IPS-18a (cell line): ENCODE measurements around the gene RCAN2.

ENCODE experiments used
- H3K27ac ChIP-seq: one replicate; pipeline ENCODE4 v1.5.1; 2013; ENCODE audit warnings: low read length
- H3K27me3 ChIP-seq: one replicate; pipeline ENCODE4 v1.6.1; 2013; ENCODE audit warnings: mild to moderate bottlenecking, low read length; ENCODE audit not compliant: control insufficient read depth, insufficient read depth
- H3K36me3 ChIP-seq: one replicate; pipeline ENCODE4 v1.6.1; 2013; ENCODE audit warnings: low read depth, low read length; ENCODE audit not compliant: control insufficient read depth
- H3K4me1 ChIP-seq: one replicate; pipeline ENCODE4 v1.6.1; 2013; ENCODE audit warnings: low read depth, low read length; ENCODE audit not compliant: control insufficient read depth
- H3K4me3 ChIP-seq: one replicate; pipeline ENCODE4 v1.5.1; 2013; ENCODE audit warnings: low read length
- H3K9ac ChIP-seq: one replicate; pipeline ENCODE4 v1.6.1; 2013; ENCODE audit warnings: mild to moderate bottlenecking, low read length, moderate library complexity
- H3K9me3 ChIP-seq: one replicate; pipeline ENCODE4 v1.6.1; 2013; ENCODE audit warnings: low read depth, low read length; ENCODE audit not compliant: control insufficient read depth

RCAN2 gene

GRCh38 chr6:46236752-46237151, 254.5 kb downstream of the RCAN2 start:
- H3K36me3 ChIP-seq, result no peaks in the 10 kb centered on the region
- H3K9ac ChIP-seq, result no peak overlapping the region
- no peaks in the 10 kb centered on the region for H3K9me3 ChIP-seq
- no peaks in the 10 kb centered on the region for H3K4me1 ChIP-seq
- H3K4me3 ChIP-seq, result no peak overlapping the region
- H3K27me3 ChIP-seq, result no peaks in the 10 kb centered on the region
- H3K27ac ChIP-seq, result no peak overlapping the region

GRCh38 chr6:46235242-46235641, 256.0 kb downstream of the RCAN2 start:
- H3K9ac ChIP-seq, result no peak overlapping the region
- H3K4me1 ChIP-seq, result no peaks in the 10 kb centered on the region
- no peaks in the 10 kb centered on the region for H3K36me3 ChIP-seq
- no peak overlapping the region for H3K4me3 ChIP-seq
- H3K9me3 ChIP-seq, result no peaks in the 10 kb centered on the region
- no peaks in the 10 kb centered on the region for H3K27me3 ChIP-seq
- H3K27ac ChIP-seq, result no peak overlapping the region

- Histone ChIP-seq H3K36me3 (no peaks in the 10 kb centered on the region), H3K9ac (no peak overlapping the region), H3K9me3 (no peaks in the 10 kb centered on the region), H3K4me3 (no peak overlapping the region), H3K4me1 (no peaks in the 10 kb centered on the region), H3K27ac (no peak overlapping the region), H3K27me3 (no peaks in the 10 kb centered on the region)
These were observed 256.5 kb downstream of the RCAN2 start for GRCh38 chr6:46234700-46235099.

GRCh38 chr6:46234156-46234556, 257.1 kb downstream of the RCAN2 start:
- no peak overlapping the region for H3K9ac ChIP-seq
- no peak overlapping the region for H3K4me3 ChIP-seq
- no peaks in the 10 kb centered on the region for H3K36me3 ChIP-seq
- no peaks in the 10 kb centered on the region for H3K9me3 ChIP-seq
- H3K27me3 ChIP-seq, result no peaks in the 10 kb centered on the region
- no peak overlapping the region for H3K27ac ChIP-seq
- no peaks in the 10 kb centered on the region for H3K4me1 ChIP-seq

GRCh38 chr6:46233129-46233528, 258.1 kb downstream of the RCAN2 start:
- no peaks in the 10 kb centered on the region for H3K36me3 ChIP-seq
- H3K27me3 ChIP-seq, result no peaks in the 10 kb centered on the region
- H3K4me1 ChIP-seq, result no peaks in the 10 kb centered on the region
- H3K9me3 ChIP-seq, result no peaks in the 10 kb centered on the region
- no peak overlapping the region for H3K4me3 ChIP-seq
- H3K27ac ChIP-seq, result no peak overlapping the region
- H3K9ac ChIP-seq, result no peak overlapping the region

- H3K27me3 ChIP-seq, result no peaks in the 10 kb centered on the region
- no peaks in the 10 kb centered on the region for H3K4me1 ChIP-seq
- no peak overlapping the region for H3K27ac ChIP-seq
- H3K9ac ChIP-seq, result no peak overlapping the region
- no peaks in the 10 kb centered on the region for H3K9me3 ChIP-seq
- no peak overlapping the region for H3K4me3 ChIP-seq
- no peaks in the 10 kb centered on the region for H3K36me3 ChIP-seq
These were observed 269.0 kb downstream of the RCAN2 start for GRCh38 chr6:46222286-46222685.

GRCh38 chr6:46221222-46221793, 269.9 kb downstream of the RCAN2 start:
- Histone ChIP-seq H3K27me3 (peaks cover 1% of the 10 kb centered on the region), H3K27ac (no peak overlapping the region), H3K4me1 (no peaks in the 10 kb centered on the region), H3K9ac (no peak overlapping the region), H3K36me3 (no peaks in the 10 kb centered on the region), H3K4me3 (no peak overlapping the region), H3K9me3 (no peaks in the 10 kb centered on the region)

GRCh38 chr6:46220352-46221221, 270.7 kb downstream of the RCAN2 start:
- Histone ChIP-seq H3K36me3 (no peaks in the 10 kb centered on the region), H3K4me1 (no peaks in the 10 kb centered on the region), H3K9me3 (no peaks in the 10 kb centered on the region), H3K27ac (no peak overlapping the region), H3K4me3 (no peak overlapping the region), H3K27me3 (peaks cover 9% of the 10 kb centered on the region), H3K9ac (no peak overlapping the region)

GRCh38 chr6:46219661-46220060, 271.6 kb downstream of the RCAN2 start:
- no peak overlapping the region for H3K27ac ChIP-seq
- no peaks in the 10 kb centered on the region for H3K4me1 ChIP-seq
- no peaks in the 10 kb centered on the region for H3K36me3 ChIP-seq
- H3K4me3 ChIP-seq, result no peak overlapping the region
- H3K27me3 ChIP-seq, result peaks cover 18% of the 10 kb centered on the region
- no peak overlapping the region for H3K9ac ChIP-seq
- no peaks in the 10 kb centered on the region for H3K9me3 ChIP-seq

GRCh38 chr6:46218457-46218856, 272.8 kb downstream of the RCAN2 start:
- H3K36me3 ChIP-seq, result no peaks in the 10 kb centered on the region
- H3K27ac ChIP-seq, result no peak overlapping the region
- no peaks in the 10 kb centered on the region for H3K9me3 ChIP-seq
- H3K9ac ChIP-seq, result no peak overlapping the region
- no peaks in the 10 kb centered on the region for H3K4me1 ChIP-seq
- H3K27me3 ChIP-seq, result peaks cover 21% of the 10 kb centered on the region
- no peak overlapping the region for H3K4me3 ChIP-seq

- no peak overlapping the region for H3K9ac ChIP-seq
- H3K4me1 ChIP-seq, result no peaks in the 10 kb centered on the region
- H3K27ac ChIP-seq, result no peak overlapping the region
- no peak overlapping the region for H3K4me3 ChIP-seq
- H3K9me3 ChIP-seq, result no peaks in the 10 kb centered on the region
- H3K27me3 ChIP-seq, result peaks cover 21% of the 10 kb centered on the region
- H3K36me3 ChIP-seq, result no peaks in the 10 kb centered on the region
These were observed 273.5 kb downstream of the RCAN2 start for GRCh38 chr6:46217671-46218131.

- no peaks in the 10 kb centered on the region for H3K36me3 ChIP-seq
- no peak overlapping the region for H3K27ac ChIP-seq
- no peaks in the 10 kb centered on the region for H3K4me1 ChIP-seq
- H3K9me3 ChIP-seq, result no peaks in the 10 kb centered on the region
- H3K4me3 ChIP-seq, result no peak overlapping the region
- H3K9ac ChIP-seq, result no peak overlapping the region
- H3K27me3 ChIP-seq, result peaks cover 21% of the 10 kb centered on the region
These were observed 274.4 kb downstream of the RCAN2 start for GRCh38 chr6:46216879-46217278.
